ENCODE results near the gene AKR7A3.
A peak's percentile ranks its signal among the peaks of the same experiment; 100 is the strongest.
"Not testable (repeated sequence)": the region's sequence is repeated elsewhere in the genome, so short reads cannot be mapped to it uniquely, and the experiment has no call there.

AKR7A3 gene

DNA sequence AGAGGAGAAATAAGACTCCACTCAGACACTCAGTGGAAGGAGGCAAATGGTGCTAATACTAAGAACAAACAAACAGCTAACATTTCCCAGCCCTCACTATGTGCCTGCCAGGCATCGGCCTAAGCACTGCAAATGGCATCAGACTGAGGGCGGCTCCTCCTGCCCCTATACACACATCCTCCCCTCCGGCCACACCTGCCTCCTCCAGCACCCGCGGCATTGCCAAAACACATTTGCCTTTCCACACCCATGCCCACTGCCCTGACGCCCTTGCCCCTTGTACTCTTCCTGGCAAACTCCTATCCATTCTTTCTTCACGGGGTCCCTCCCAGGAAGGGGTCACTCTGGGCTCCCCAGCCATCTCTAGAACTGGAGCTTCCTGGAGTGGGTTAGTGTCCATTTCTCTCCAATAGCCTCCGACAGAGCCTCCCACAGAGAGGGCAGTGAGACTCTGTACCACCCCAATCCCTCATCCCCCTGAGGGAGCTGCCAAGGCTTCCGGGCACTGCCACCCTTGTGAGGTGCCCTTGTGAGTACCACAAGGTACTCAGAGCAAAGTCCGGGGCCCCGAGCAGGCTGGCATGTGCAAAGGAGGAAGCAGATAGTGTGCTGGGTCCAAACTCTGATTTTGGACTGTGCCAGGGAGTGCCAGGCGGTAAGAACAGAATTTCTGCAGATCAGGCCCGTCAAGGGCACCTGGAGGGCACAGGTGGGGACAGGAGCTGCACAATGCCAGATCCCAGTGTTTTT lies 959 bp downstream of the AKR7A3 start:
- no peak for DNase-seq

- not testable (repeated sequence) for DNase-seq
Measured at GRCh38 chr1:19285807-19286206, 2.8 kb downstream of the AKR7A3 start.

GRCh38 chr1:19285366-19285765 lies 3.2 kb downstream of the AKR7A3 start:
- not testable (repeated sequence) for DNase-seq

DNA sequence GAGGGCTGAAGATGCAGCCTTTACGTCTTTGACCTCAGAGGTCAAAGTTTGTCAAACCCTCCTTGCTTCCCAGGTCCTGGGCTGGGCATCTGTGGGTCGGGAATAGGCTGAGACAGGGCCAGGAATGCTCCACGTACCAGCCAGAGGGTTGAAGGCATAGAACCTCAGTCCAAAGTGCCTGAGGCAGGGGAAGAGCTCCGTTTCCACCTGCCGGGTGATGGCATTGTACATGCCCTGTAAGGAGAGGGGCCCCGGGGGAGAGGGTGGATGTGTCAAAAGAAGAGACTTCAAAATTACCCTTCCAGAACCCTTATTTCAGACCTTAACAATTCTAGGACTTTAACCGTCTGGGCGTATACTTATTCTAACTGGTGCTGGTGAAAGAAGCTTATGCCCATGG lies 3.7 kb downstream of the AKR7A3 start:
- DNase-seq, result no peak

GRCh38 chr1:19283891-19284290 lies 4.7 kb downstream of the AKR7A3 start:
- no peak for DNase-seq

- DNase-seq, result no peak
Measured at GRCh38 chr1:19274636-19275035, 13.9 kb downstream of the AKR7A3 start.

GRCh38 chr1:19273844-19274531 lies 14.6 kb downstream of the AKR7A3 start:
- DNase-seq, result not testable (repeated sequence)

DNA sequence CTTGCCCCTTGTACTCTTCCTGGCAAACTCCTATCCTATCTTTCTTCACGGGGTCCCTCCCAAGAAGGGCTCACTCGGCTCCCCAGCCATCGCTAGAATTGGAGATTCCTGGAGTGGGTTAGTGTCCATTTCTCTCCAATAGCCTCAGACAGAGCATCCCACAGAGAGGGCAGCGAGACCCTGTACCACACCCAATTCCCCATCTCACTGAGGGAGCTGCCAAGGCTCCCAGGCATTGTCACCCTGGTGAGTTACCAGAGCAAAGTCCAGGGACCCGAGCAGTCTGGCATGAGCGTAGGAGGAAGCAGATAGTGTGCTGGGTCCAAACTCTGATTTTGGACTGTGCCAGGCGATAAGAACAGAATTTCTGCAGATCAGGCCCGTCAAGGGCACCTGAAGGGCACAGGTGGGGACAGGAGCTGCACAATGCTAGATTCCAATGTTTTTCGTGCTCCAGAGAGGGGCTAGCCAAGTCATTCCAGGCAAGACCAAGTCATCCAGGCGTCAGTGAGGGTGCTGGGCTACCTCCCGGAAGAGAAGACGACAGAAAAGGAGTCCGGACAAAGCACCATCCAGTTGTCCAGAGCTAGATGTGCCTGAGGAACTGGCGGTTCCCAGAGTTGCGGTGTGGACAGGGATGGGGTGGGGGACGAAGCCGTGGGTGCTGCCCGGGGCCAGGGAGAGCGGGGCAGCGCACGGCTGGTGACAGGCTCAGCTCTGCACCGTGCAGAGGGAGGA lies 15.3 kb downstream of the AKR7A3 start:
- no peak for DNase-seq

- no peak for DNase-seq
Measured at GRCh38 chr1:19272064-19272463, 16.5 kb downstream of the AKR7A3 start.

- not testable (repeated sequence) for DNase-seq
Measured at GRCh38 chr1:19270343-19270730, 18.2 kb downstream of the AKR7A3 start.

GRCh38 chr1:19269427-19270342 lies 18.9 kb downstream of the AKR7A3 start:
- DNase-seq, result not testable (repeated sequence)

DNA sequence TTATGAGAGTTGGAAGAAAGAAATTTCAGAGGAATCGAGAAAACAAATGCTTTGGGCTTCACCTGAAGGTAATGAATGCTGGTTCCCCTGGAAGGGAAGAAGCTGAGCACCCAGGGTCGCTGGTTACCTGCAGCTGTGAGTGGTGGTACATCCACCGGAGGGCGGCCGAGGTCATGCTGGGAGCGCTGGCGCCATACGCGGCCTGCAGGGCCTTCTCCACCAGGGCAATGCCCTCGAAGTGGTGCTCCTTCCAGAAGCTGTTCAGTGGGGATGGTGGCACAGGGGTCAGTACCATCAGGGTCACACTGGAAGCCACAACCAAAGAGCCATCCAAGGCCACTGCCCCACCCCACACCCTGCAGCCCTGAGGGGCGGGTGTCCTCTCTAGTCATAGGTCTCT lies 20.1 kb downstream of the AKR7A3 start:
- DNase-seq, result no peak

- DNase-seq, result peak; percentile 36
Measured at GRCh38 chr1:19262744-19263143, 25.8 kb downstream of the AKR7A3 start.

- DNase-seq, result no peak
Measured at GRCh38 chr1:19262047-19262446, 26.5 kb downstream of the AKR7A3 start.

DNA sequence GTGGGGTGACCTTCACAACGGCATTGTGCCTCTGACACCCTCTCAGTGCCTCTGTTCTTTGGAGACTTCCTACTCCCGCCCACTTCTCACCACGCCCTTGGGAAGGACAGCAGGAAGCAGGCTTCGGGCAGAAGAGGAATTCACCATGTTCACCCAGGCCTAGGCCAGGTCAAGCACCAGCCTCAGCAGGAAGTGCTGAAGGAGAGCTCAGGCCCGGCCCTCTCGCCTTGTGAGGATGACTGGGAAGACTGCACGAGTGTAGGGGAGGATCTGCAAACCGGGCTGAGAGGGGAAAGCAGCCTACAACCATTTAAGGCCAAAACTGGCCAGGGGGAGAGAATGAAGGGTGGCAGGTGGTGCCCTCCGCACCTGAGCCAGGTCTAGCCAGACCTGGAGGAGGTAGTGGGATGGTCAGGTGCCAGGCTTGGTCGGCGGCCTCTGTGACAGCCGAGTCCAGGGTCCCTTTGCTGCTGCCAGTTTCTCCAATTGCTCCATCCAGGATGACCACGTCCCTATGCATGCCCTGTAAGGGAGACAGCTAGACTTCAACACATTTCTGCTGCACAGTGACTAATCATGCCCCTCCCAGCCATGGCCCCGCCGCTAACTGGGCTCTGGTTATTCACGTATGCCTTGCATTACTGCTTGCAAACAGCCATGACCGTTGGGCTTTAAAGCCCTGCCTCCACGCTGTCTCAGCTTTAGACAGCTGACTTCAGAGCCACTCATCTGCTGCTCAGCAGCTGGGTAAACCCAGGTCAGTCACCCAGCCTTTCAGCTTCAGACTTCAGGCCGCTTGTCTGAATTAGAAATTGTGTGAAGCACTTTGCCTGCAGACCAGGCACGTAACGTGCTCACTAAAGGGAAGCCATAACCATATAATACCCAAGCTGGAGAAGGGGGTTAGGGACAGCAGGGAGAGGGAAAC lies 28.1 kb downstream of the AKR7A3 start:
- peak; percentile 36 for DNase-seq

GRCh38 chr1:19258353-19258752 lies 30.2 kb downstream of the AKR7A3 start:
- DNase-seq, result no peak

DNA sequence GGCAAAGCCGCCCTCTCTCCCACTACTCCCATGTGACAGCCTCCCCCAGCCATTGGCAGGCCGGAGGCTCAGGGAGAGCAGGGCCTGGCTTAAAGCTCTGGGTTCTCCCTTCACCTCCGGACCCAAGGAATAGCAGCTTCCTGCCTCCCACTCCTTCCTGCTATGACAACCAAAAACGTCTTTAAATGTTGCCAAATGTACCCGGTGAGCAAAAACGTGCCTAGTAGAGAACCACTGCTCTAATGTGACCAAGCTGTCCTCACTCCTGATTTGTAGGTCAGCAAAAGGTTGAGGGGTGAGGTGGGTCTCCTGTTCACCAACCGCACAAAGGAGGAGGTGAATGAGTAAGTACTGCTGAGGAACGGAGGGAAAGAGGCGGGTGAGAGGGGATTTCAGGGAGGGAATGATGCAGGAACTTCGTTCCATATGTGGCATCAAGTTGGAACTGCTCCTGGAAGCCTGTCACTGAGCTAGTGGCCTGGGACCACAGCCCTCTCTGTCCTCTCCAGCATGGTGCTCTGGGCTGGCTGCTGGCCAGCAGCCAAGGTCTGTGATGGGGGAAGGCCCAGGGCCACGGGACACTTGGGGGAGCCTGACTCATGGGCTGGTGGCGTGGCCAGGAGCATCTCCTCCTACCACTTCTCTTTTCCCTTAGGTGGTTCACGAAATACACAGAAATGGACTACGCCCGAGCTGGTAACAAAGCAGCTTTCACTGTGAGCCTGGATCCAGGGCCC lies 31.2 kb downstream of the AKR7A3 start:
- no peak for DNase-seq

DNA sequence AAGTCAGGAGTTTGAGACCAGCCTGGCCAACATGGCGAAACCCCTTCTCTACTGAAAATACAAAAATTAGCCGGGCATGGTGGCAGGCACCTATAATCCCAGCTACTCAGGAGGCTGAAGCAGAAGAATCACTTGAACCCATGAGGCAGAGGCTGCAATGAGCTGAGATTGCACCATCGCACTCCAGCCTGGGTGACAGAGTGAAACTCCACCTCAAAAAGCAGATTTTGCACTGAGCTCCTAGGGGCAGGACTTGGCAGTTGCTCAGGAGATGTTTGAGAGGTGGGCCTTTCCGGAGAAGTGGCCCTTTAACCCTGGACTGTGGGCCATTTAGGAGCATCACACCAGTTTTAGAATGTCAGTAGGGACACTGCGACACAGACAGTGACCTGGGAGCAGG lies 32.3 kb downstream of the AKR7A3 start:
- not testable (repeated sequence) for DNase-seq

- no peak for DNase-seq
Measured at GRCh38 chr1:19255288-19255687, 33.3 kb downstream of the AKR7A3 start.

GRCh38 chr1:19254416-19254815 lies 34.2 kb downstream of the AKR7A3 start:
- DNase-seq, result no peak

Measured in NCI-H82 (cell line).